Lung (tissue), 12 donors: Measurements from ENCODE around the gene KCTD18. TPM values are rescaled to one million over a fixed set of nuclear protein-coding genes. Genes with fewer than 3 reads are reported as not detected.

ENCODE experiments used
- ATAC-seq: fragments of 200-7000 bp; cut with Tn5 transposase; one replicate; pipeline ENCODE4 v1.9.1; 2020; ENCODE audit warnings: moderate number of reproducible peaks; ENCODE audit not compliant: insufficient read depth, low FRiP score
- DNase-seq, 3 donors: peaks; one replicate each; pipeline ENCODE4 v3.0.0-alpha.2; 2013 to 2017
- H3K27ac ChIP-seq, 2 donors: one replicate each; pipeline ENCODE4 v1.5.1; 2013; ENCODE audit warnings: mild to moderate bottlenecking in 2 of 2, moderate library complexity in 2 of 2, control low read depth in 1 of 2, inconsistent platforms in 1 of 2, low read depth in 1 of 2, low read length in 1 of 2
- H3K27me3 ChIP-seq, 3 donors: one replicate each; pipeline ENCODE4 v1.5.1; 2013; ENCODE audit warnings: low read length in 2 of 3; ENCODE audit not compliant: control insufficient read depth in 3 of 3, insufficient read depth in 3 of 3
- H3K36me3 ChIP-seq, 4 donors: one replicate each; pipeline ENCODE4 v1.5.1; 2013; ENCODE audit warnings: low read length in 4 of 4, mild to moderate bottlenecking in 1 of 4, moderate library complexity in 1 of 4; ENCODE audit not compliant: control insufficient read depth in 4 of 4, insufficient read depth in 4 of 4
- H3K4me1 ChIP-seq, 5 donors: one replicate each; pipeline ENCODE4 v1.5.1; 2013; ENCODE audit warnings: low read length in 5 of 5, mild to moderate bottlenecking in 2 of 5, moderate library complexity in 1 of 5; ENCODE audit not compliant: control insufficient read depth in 5 of 5, insufficient read depth in 5 of 5
- H3K4me3 ChIP-seq: one replicate; pipeline ENCODE4 v1.5.1; 2013; ENCODE audit warnings: mild to moderate bottlenecking, control low read depth, moderate library complexity
- H3K9ac ChIP-seq, 2 donors: one replicate each; pipeline ENCODE4 v1.5.1; 2013; ENCODE audit warnings: low read length in 2 of 2, control low read depth in 1 of 2; ENCODE audit not compliant: insufficient read depth in 1 of 2
- H3K9me3 ChIP-seq, 4 donors: one replicate each; pipeline ENCODE4 v1.5.1; 2013; ENCODE audit warnings: low read length in 3 of 4, mild to moderate bottlenecking in 1 of 4, moderate library complexity in 1 of 4; ENCODE audit not compliant: control insufficient read depth in 4 of 4, insufficient read depth in 3 of 4
- WGBS, 2 donors: extraction: QIAGEN DNeasy Blood & Tissue Kit; methylation state at CpG; one replicate each; pipeline ENCODE4 v1.1.7; 2013; 5-methylcytosine and 5-hydroxymethylcytosine counted together
- polyA plus RNA-seq, 2 donors: library from polyadenylated mRNA; stranded (reverse); fragments of 200-250 nt; gene quantifications; one replicate each; pipeline ENCODE4 v1.2.1, GENCODE V29; 2013
- total RNA-seq, 2 donors: library from RNA; depleted of rRNA in 1 of 2; stranded (reverse); fragments of >200 nt in 1 of 2; gene quantifications; one replicate each; pipeline ENCODE4 v1.2.1, GENCODE V29; 2014 to 2021
- TF ChIP-seq, protein P1 (sequence below): IDR thresholded peaks from 2 replicates; pipeline ENCODE4 v1.5.1; 2012; ENCODE audit warnings: mild to moderate bottlenecking; ENCODE audit errors: control extremely low read depth, extremely low read depth
- donor health status: control.
- donor health status: control.
- donor health status: Bipolar disorder and iron deficiency.
- donor health status: healthy.
- donor health status: DM: yes; HTN: yes; CAD: no.

The KCTD18 gene
- total and polyA plus RNA-seq, 4 donors: 6.8 to 21.6 (median 12.2) TPM

DNA sequence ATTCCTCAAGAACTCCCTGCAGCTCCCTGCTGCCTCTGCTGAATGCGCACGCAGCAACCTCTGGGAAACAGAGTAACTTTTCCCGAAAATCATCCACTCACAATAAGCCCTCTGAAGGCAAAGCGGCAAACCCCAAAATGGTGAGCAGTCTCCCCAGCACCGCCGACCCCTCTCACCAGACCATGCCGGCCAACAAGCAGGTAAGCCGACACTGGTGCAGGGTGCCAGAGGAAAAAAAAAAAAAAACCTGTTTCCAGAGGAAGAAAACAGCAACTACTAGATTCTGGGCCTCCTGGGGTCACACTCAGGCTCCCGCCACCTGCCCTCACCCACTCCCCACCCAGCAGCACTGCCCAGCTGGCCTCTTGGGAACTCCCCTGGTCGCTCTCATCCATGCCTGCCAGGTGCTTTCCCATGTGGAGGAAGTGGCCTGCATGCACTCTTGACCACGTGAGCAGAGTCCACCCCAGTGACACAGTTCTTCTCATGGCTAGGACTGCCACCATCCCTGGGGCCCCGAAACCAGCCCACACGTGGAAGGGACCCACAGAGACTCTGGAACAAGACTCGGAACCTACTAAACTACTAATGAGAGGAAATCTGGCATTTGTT lies 36.9 kb downstream of the KCTD18 start:
- TF ChIP-seq, protein P1, sequence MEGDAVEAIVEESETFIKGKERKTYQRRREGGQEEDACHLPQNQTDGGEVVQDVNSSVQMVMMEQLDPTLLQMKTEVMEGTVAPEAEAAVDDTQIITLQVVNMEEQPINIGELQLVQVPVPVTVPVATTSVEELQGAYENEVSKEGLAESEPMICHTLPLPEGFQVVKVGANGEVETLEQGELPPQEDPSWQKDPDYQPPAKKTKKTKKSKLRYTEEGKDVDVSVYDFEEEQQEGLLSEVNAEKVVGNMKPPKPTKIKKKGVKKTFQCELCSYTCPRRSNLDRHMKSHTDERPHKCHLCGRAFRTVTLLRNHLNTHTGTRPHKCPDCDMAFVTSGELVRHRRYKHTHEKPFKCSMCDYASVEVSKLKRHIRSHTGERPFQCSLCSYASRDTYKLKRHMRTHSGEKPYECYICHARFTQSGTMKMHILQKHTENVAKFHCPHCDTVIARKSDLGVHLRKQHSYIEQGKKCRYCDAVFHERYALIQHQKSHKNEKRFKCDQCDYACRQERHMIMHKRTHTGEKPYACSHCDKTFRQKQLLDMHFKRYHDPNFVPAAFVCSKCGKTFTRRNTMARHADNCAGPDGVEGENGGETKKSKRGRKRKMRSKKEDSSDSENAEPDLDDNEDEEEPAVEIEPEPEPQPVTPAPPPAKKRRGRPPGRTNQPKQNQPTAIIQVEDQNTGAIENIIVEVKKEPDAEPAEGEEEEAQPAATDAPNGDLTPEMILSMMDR: no peak
- Histone ChIP-seq H3K36me3 (peaks cover 7 to 31% (median 25%) of the 10 kb centered on the region in 4 donors), H3K9me3 (no peaks in the 10 kb centered on the region), H3K4me3 (no peak overlapping the region), H3K27ac (no peak overlapping the region), H3K4me1 (peaks cover 0 to 6% (median 0%) of the 10 kb centered on the region in 5 donors), H3K27me3 (no peaks in the 10 kb centered on the region), H3K9ac (no peak overlapping the region)
- WGBS, 2 donors: 92 to 93% methylated on average over 14 of the region's 14 CpGs
- no peak for ATAC-seq
- DNase-seq: no peak

DNA sequence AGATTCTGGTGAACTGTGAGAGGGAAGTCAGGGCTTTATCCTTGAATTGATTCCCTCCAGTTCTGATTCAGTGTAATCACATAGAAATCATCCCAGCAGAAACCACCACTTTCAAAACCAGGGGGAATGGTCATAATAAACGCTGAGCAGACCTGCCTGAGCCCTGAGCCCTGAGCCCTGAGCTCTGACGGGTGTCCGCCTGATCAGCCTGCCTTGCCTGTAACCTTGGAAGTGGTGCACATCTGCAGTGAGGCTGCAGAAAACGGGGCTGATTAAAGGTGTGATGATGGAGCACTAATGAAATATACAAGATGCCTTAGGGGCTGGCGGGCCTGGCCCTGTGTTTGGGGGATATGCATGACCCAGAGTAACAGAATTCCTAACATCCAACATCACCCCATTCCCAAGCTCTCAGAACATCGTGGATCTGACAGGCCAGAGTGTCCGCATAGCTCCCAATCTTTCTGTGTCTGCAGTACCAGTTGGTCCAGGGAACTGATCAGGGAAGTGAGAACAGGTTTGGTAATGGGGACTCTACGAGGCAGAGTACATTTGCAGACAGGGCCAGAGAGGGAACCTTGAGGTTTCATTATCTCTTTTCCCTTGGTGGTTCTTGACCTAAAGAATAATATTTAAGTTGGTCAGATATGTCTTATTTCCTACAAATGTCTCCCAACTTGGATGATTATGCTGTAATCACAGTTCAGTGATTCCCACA lies 37.8 kb downstream of the KCTD18 start:
- no peaks in the 10 kb centered on the region for H3K27me3 ChIP-seq
- ATAC-seq: no peak
- H3K4me3 ChIP-seq: no peak overlapping the region
- peaks cover 7 to 32% (median 26%) of the 10 kb centered on the region in 4 donors for H3K36me3 ChIP-seq
- TF ChIP-seq, protein P1: no peak
- peaks cover 0 to 15% (median 3%) of the 10 kb centered on the region in 5 donors for H3K4me1 ChIP-seq
- DNase-seq: no peak
- H3K9me3 ChIP-seq: no peaks in the 10 kb centered on the region
- no peak overlapping the region for H3K9ac ChIP-seq
- WGBS, 2 donors: 91 to 94% methylated on average over 8 of the region's 8 CpGs
- H3K27ac ChIP-seq: no peak overlapping the region

DNA sequence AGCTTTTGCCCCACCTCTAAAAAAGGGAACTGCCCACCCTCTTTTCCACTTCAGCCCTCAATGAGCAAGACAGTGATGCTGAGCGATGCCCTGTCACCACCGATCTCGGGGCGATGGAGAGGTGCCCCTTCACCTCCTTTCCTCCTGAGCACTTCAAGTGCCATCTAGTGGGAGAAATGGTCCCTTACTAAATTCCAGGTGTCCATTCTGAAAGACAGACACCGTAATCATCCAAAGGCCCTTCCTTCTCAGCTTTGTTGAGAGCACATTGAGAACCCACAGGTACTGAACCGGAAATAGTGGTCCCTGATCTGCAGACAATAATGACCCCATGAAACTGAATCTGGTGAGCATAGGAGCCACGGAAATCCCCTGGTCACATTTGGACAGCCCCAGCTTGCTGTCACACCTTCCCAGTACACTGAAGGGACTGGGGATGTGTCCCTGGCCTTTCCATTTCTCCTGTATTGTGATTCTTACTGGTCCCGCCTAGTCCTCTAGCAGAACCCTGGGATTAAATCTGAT lies 38.5 kb downstream of the KCTD18 start:
- Histone ChIP-seq H3K4me3 (no peak overlapping the region), H3K9me3 (no peaks in the 10 kb centered on the region), H3K27me3 (no peaks in the 10 kb centered on the region), H3K4me1 (peaks cover 0 to 19% (median 3%) of the 10 kb centered on the region in 5 donors), H3K27ac (no peak overlapping the region), H3K9ac (no peak overlapping the region), H3K36me3 (peaks cover 7 to 35% (median 25%) of the 10 kb centered on the region in 4 donors)
- no peak for DNase-seq
- no peak for ATAC-seq
- TF ChIP-seq, protein P1: peak; percentile 22
- WGBS, 2 donors: 60 to 64% methylated on average over 8 of the region's 8 CpGs
